Measurements from ENCODE around the gene PLEKHN1.

Gene PLEKHN1

DNA sequence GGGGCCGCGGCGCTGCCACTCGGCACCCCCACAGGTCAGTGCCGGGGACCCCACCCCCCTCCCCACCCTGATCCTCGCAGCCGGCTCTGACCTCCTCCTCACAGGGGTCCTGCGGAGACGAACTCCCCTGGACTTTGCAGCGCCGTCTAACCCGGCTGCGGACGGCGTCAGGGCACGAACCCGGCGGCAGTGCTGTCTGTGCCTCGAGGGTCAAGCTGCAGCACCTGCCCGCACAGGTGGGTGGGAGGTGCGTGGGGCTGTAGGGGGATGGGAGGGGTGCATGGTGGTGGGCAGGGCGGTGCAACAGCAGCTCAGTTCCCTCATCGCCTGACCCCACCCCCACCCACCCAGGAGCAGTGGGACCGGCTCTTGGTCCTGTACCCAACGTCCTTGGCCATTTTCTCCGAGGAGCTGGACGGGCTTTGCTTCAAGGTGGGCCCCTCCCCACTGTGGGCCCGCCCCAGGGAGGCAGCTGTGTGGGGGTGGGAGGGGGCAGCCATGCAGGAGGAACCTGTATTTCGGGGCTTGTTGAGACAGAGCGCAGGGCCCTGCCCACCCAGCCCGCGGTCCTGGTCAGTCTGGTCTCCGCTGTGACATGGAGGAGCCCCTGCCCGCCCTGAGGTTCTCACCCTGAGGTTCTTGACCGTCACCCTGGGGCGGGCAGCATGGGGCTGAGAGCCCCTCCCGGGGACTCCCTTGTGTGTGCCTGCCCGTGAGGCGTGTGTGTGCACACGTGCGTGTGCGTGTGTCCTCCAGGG lies 4.9 kb downstream of the PLEKHN1 start:
- H3K4me3 ChIP-seq (ENCODE audit: low read length), result no peak overlapping the region
- TF ChIP-seq, protein P1, sequence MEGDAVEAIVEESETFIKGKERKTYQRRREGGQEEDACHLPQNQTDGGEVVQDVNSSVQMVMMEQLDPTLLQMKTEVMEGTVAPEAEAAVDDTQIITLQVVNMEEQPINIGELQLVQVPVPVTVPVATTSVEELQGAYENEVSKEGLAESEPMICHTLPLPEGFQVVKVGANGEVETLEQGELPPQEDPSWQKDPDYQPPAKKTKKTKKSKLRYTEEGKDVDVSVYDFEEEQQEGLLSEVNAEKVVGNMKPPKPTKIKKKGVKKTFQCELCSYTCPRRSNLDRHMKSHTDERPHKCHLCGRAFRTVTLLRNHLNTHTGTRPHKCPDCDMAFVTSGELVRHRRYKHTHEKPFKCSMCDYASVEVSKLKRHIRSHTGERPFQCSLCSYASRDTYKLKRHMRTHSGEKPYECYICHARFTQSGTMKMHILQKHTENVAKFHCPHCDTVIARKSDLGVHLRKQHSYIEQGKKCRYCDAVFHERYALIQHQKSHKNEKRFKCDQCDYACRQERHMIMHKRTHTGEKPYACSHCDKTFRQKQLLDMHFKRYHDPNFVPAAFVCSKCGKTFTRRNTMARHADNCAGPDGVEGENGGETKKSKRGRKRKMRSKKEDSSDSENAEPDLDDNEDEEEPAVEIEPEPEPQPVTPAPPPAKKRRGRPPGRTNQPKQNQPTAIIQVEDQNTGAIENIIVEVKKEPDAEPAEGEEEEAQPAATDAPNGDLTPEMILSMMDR (conservative IDR thresholded peaks at IDR 0.05; ENCODE audit: low read length), result no peak
- no peak for DNase-seq (ENCODE audit: low read depth)

DNA sequence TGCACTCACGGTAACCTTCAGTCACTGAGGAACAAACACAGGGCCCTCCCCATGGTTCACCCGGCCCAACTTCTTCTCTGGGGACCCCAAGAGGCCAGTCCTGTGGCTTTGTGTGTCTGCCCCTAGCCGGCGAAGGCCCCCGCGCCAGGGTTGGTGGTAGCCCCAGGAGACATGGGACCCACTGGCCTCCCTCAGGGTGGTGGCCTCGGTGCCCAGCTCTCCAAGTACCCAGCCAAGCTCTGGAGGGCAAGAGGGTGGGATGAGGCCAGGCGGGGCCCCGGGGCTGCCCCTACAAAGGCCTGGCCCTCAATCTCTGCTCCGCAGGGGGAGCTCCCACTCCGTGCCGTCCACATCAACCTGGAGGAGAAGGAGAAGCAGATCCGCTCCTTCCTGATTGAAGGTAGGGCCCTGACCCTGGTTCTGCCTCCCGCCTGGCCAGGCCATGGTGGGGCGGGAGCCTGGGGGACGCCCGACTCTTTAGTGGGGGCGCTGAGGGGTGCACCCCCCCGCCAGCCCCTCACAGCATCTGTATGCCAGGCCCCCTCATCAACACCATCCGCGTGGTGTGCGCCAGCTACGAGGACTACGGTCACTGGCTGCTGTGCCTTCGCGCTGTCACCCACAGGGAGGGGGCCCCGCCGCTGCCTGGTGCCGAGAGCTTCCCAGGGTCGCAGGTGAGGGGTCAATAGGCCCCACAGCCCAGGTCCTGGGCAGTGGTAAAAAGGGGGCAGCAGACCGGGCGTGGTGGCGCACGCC lies 5.6 kb downstream of the PLEKHN1 start:
- H3K4me3 ChIP-seq (ENCODE audit: low read length), result no peak overlapping the region
- TF ChIP-seq, protein P1 (conservative IDR thresholded peaks at IDR 0.05; ENCODE audit: low read length), result no peak
- DNase-seq (ENCODE audit: low read depth), result no peak

DNA sequence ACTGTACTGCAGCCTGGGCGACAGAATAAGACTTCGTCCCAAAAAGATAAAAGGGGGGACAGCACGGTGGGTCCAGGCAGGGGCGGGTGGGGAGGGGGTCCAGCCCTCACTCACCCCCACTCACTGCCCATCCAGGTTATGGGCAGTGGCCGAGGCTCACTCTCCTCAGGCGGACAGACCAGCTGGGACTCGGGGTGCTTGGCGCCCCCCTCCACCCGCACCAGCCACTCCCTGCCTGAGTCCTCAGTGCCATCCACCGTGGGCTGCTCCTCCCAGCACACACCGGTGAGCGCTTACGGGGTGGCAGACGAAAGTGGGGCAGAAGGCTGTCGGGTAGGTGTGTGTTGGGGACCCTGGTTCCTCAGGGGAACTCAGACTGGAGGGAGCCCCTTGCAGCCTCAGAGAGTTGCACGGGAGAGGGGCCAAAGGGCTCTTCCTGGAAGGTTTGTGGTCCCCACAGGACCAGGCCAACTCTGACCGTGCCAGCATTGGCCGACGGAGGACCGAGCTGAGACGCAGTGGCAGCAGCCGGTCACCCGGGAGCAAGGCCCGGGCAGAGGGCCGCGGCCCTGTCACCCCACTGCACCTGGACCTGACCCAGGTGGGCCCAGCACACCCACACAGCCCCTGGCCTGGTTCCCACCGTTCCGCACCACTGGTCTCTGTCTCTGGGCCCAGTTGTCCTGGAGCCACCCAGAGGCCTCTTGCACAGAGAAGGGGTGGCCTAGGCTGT lies 6.6 kb downstream of the PLEKHN1 start:
- TF ChIP-seq, protein P1 (conservative IDR thresholded peaks at IDR 0.05; ENCODE audit: low read length), result no peak
- no peak overlapping the region for H3K4me3 ChIP-seq (ENCODE audit: low read length)
- DNase-seq (ENCODE audit: low read depth), result no peak

DNA sequence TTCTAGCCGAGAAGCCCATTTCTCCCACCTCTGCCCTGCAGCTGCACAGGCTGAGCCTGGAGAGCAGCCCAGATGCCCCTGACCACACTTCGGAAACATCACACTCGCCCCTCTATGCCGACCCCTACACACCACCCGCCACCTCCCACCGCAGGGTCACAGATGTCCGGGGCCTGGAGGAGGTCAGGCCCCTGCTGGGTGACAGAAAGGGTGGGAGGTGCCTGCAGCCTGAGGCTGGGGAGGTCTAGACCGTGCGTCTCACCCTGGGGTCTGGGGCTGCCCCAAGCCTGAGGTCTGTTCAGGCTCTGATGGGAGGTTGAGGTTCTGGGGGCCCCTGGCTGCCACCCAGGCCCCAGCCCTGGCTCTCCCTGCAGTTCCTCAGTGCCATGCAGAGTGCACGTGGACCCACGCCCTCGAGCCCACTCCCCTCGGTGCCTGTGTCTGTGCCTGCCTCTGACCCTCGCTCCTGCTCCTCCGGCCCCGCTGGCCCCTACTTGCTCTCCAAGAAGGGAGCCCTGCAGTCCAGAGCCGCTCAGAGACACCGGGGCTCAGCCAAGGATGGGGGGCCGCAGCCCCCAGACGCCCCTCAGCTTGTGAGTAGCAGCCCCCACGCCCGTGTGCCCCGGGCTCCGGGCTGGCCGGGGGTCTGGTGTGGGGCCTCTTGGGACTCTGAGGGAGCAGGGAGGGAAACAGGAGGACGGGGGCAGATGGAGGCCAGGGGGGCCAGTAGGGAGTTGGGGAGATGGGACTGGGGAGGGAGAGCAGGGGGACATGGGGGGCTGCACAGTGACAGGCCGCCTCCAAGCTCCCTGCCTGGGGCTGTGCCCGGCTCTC lies 7.4 kb downstream of the PLEKHN1 start:
- TF ChIP-seq, protein P1 (conservative IDR thresholded peaks at IDR 0.05; ENCODE audit: low read length), result no peak
- no peak overlapping the region for H3K4me3 ChIP-seq (ENCODE audit: low read length)
- no peak for DNase-seq (ENCODE audit: low read depth)

DNA sequence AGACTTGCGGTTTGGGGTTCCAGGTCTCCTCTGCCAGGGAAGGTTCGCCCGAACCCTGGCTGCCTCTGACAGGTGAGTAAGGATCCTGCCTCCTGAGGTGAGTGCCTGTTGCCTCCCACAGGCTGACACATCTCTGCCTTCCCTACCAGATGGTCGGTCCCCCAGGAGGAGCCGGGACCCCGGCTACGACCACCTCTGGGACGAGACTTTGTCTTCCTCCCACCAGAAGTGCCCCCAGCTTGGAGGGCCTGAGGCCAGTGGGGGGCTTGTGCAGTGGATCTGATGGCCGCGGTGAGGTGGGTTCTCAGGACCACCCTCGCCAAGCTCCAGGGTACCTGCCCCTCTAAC lies 8.0 kb downstream of the PLEKHN1 start:
- H3K4me3 ChIP-seq (ENCODE audit: low read length), result no peak overlapping the region
- no peak for DNase-seq (ENCODE audit: low read depth)
- TF ChIP-seq, protein P1 (conservative IDR thresholded peaks at IDR 0.05; ENCODE audit: low read length), result no peak

DNA sequence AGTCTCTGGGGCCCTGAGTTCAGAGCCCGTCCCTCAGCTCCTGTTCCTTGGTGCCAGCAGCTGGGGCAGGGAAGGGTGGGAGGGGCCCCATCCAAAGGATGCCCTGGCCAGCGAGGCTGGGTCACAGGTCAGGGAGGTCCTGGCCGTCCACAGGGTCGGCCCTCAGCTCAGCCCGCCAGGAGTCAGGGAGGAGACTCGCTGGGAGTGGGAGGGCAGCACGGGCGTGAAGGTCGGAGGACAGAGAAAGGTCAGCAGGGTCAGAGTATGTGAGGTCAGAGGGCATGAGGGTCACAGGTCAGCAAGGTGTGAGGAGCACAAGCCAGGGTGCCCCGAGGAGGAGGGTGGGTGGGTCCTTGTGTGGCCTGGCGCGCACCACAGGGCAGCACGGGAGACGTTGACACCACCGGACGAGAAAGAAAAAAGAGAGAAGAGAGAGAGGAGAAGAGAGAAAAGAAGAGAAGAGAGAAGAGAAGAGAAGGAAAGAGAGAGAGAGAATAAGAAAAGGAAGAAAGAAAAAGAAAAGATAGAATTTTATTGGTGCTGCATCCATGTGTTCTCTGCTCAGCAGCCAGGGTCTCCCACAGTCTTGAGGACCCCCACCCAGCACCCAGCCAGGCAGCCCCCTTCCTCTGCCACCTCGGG lies 8.5 kb downstream of the PLEKHN1 start:
- DNase-seq (ENCODE audit: low read depth), result no peak
- TF ChIP-seq, protein P1 (conservative IDR thresholded peaks at IDR 0.05; ENCODE audit: low read length), result no peak

More for the DNA sequence above, 8.5 kb downstream of the PLEKHN1 start:
- no peak overlapping the region for H3K4me3 ChIP-seq (ENCODE audit: low read length)
